ENCODE data around the gene PRORP.
"Not testable (repeated sequence)": the region's sequence is repeated elsewhere in the genome, so short reads cannot be mapped to it uniquely, and the experiment has no call there.

PRORP gene

GRCh38 chr14:35138585-35138984 is 16.2 kb downstream of the PRORP start:
- DNase-seq (ENCODE audit: low read depth): no peak

GRCh38 chr14:35140718-35141581 is 18.6 kb downstream of the PRORP start:
- no peak for DNase-seq (ENCODE audit: low read depth)

- DNase-seq (ENCODE audit: low read depth): no peak
These were observed 21.7 kb downstream of the PRORP start for GRCh38 chr14:35144029-35144428.

- DNase-seq (ENCODE audit: low read depth): no peak
These were observed 24.4 kb downstream of the PRORP start for GRCh38 chr14:35146711-35147149.

GRCh38 chr14:35147186-35147585 is 24.8 kb downstream of the PRORP start:
- no peak for DNase-seq (ENCODE audit: low read depth)

- DNase-seq (ENCODE audit: low read depth): no peak
These were observed 25.4 kb downstream of the PRORP start for GRCh38 chr14:35147711-35148110.

GRCh38 chr14:35149239-35149638 is 26.9 kb downstream of the PRORP start:
- no peak for DNase-seq (ENCODE audit: low read depth)

- not testable (repeated sequence) for DNase-seq (ENCODE audit: low read depth)
These were observed 30.2 kb downstream of the PRORP start for GRCh38 chr14:35152531-35152930.

- no peak for DNase-seq (ENCODE audit: low read depth)
These were observed 31.7 kb downstream of the PRORP start for GRCh38 chr14:35154016-35154415.

GRCh38 chr14:35155962-35156361 is 33.6 kb downstream of the PRORP start:
- peak; percentile 51 for DNase-seq (ENCODE audit: low read depth)

GRCh38 chr14:35158491-35158890 is 36.1 kb downstream of the PRORP start:
- DNase-seq (ENCODE audit: low read depth): no peak

- DNase-seq (ENCODE audit: low read depth): peak; percentile 24
These were observed 36.8 kb downstream of the PRORP start for GRCh38 chr14:35158951-35159653.

GRCh38 chr14:35159742-35160409 is 37.5 kb downstream of the PRORP start:
- peak; percentile 92 for DNase-seq (ENCODE audit: low read depth)

- no peak for DNase-seq (ENCODE audit: low read depth)
These were observed 38.9 kb downstream of the PRORP start for GRCh38 chr14:35161231-35161630.

- DNase-seq (ENCODE audit: low read depth): no peak
These were observed 41.0 kb downstream of the PRORP start for GRCh38 chr14:35163384-35163783.

- no peak for DNase-seq (ENCODE audit: low read depth)
These were observed 42.5 kb downstream of the PRORP start for GRCh38 chr14:35164849-35165248.

GRCh38 chr14:35167496-35167895 is 45.1 kb downstream of the PRORP start:
- no peak for DNase-seq (ENCODE audit: low read depth)
